GM23338 (cell line): ENCODE measurements around the gene TARBP1. TPM values are rescaled to one million over a fixed set of nuclear protein-coding genes. Genes with fewer than 3 reads are reported as not detected.
A peak's percentile ranks its signal among the peaks of the same experiment; 100 is the strongest.

Source experiments
- ATAC-seq: fragments of 200-7000 bp; cut with Tn5 transposase; 3 replicates; pipeline ENCODE4 v1.9.1; 2020
- DNase-seq: peaks from one replicate; pipeline ENCODE4 v3.0.0-alpha.2; 2015; ENCODE audit warnings: low spot score
- H2AFZ ChIP-seq: fragments of 200-600 bp; sonication (generic); 2 replicates; pipeline ENCODE4 v1.8.0; 2016; ENCODE audit warnings: antibody characterized with exemption, mild to moderate bottlenecking, moderate library complexity
- H3F3A ChIP-seq: fragments of 200-600 bp; sonication (generic); replicated peaks from 2 replicates; pipeline ENCODE4 v1.8.0; 2017; ENCODE audit warnings: antibody characterized with exemption, mixed run types, low read depth
- H3K27ac ChIP-seq: fragments of 200-600 bp; sonication (generic); 2 replicates; pipeline ENCODE4 v1.6.1; 2016; ENCODE audit warnings: low read depth
- H3K27me3 ChIP-seq: fragments of 200-600 bp; sonication (generic); 2 replicates; pipeline ENCODE4 v1.8.0; 2016; ENCODE audit warnings: mild to moderate bottlenecking, mixed run types, moderate library complexity; ENCODE audit not compliant: insufficient read depth
- H3K36me3 ChIP-seq: fragments of 200-600 bp; sonication (generic); 2 replicates; pipeline ENCODE4 v1.8.0; 2016; ENCODE audit warnings: mild to moderate bottlenecking; ENCODE audit not compliant: insufficient read depth
- H3K4me1 ChIP-seq: fragments of 200-600 bp; sonication (generic); 2 replicates; pipeline ENCODE4 v1.8.0; 2016; ENCODE audit warnings: mild to moderate bottlenecking, moderate library complexity; ENCODE audit not compliant: insufficient read depth
- H3K4me2 ChIP-seq: fragments of 200-600 bp; sonication (generic); 2 replicates; pipeline ENCODE4 v1.7.1; 2017; ENCODE audit warnings: mixed run types
- H3K4me3 ChIP-seq: fragments of 200-600 bp; sonication (generic); 2 replicates; pipeline ENCODE4 v1.6.1; 2016; ENCODE audit warnings: mixed run types
- H3K79me2 ChIP-seq: fragments of 200-600 bp; sonication (generic); replicated peaks from 2 replicates; pipeline ENCODE4 v1.8.0; 2017; ENCODE audit warnings: mild to moderate bottlenecking; ENCODE audit not compliant: insufficient read depth
- H3K9me2 ChIP-seq: fragments of 200-600 bp; sonication (generic); 2 replicates; pipeline ENCODE4 v1.8.0; 2017; ENCODE audit not compliant: insufficient read depth
- H4K20me1 ChIP-seq: fragments of 200-600 bp; sonication (generic); replicated peaks from 2 replicates; pipeline ENCODE4 v1.8.0; 2017; ENCODE audit warnings: mild to moderate bottlenecking; ENCODE audit not compliant: insufficient read depth
- H3K27ac Mint-ChIP-seq: 2 replicates; pipeline ENCODE4 v1.8.0; 2020; ENCODE audit warnings: inconsistent platforms, mild to moderate bottlenecking, moderate library complexity, mixed read lengths
- H3K27me3 Mint-ChIP-seq: 3 replicates; pipeline ENCODE4 v1.8.0; 2022; ENCODE audit warnings: low read depth, mild to moderate bottlenecking, moderate library complexity, mixed read lengths, inconsistent platforms; ENCODE audit not compliant: insufficient read depth, poor library complexity
- H3K36me3 Mint-ChIP-seq: 3 replicates; pipeline ENCODE4 v1.8.0; 2021; ENCODE audit warnings: low read depth, mild to moderate bottlenecking, inconsistent platforms, moderate library complexity, mixed read lengths
- H3K4me1 Mint-ChIP-seq: 3 replicates; pipeline ENCODE4 v1.8.0; 2020; ENCODE audit warnings: mild to moderate bottlenecking, inconsistent platforms, mixed read lengths
- H3K4me3 Mint-ChIP-seq: 3 replicates; pipeline ENCODE4 v1.8.0; 2021; ENCODE audit warnings: moderate library complexity, mild to moderate bottlenecking, inconsistent platforms, mixed read lengths
- H3K9me3 Mint-ChIP-seq: 3 replicates; pipeline ENCODE4 v1.8.0; 2020; ENCODE audit warnings: moderate library complexity, mild to moderate bottlenecking, inconsistent platforms, mixed read lengths
- CREB1 ChIP-seq: fragments of 250-450 bp; sonication (Bioruptor Pico); IDR thresholded peaks from 2 replicates; pipeline ENCODE4 v1.5.0; 2020; ENCODE audit warnings: low read depth, mild to moderate bottlenecking, moderate library complexity
- CTCF ChIP-seq, 2 experiments: fragments of 200-600 bp in 1 of 2; sonication (generic) in 1 of 2; conservative IDR thresholded peaks; 2 replicates each; pipeline versions ENCODE4 v1.5.1 to v1.6.1; 2016 to 2017; ENCODE audit warnings: antibody characterized with exemption in 2 of 2, low read depth in 2 of 2, mild to moderate bottlenecking in 2 of 2, moderate library complexity in 1 of 2
- ETS1 ChIP-seq: IDR thresholded peaks from 2 replicates; pipeline ENCODE4 v1.6.1; 2016; ENCODE audit warnings: antibody characterized with exemption
- EZH2 ChIP-seq: fragments of 200-600 bp; sonication (generic); IDR thresholded peaks from one replicate; pipeline ENCODE4 v1.8.0; 2017; ENCODE audit warnings: antibody characterized with exemption, mild to moderate bottlenecking, low read depth; ENCODE audit not compliant: unreplicated experiment
- EZH2phosphoT487 ChIP-seq: fragments of 200-600 bp; sonication (generic); IDR thresholded peaks from one replicate; pipeline ENCODE4 v1.8.1; 2018; ENCODE audit warnings: antibody characterized with exemption; ENCODE audit not compliant: unreplicated experiment
- JUNB ChIP-seq: IDR thresholded peaks from one replicate; pipeline ENCODE4 v1.6.1; 2016; ENCODE audit warnings: antibody characterized with exemption; ENCODE audit not compliant: unreplicated experiment
- NANOG ChIP-seq: IDR thresholded peaks from 2 replicates; pipeline ENCODE4 v1.6.1; 2016; ENCODE audit warnings: antibody characterized with exemption, borderline replicate concordance
- POLR2AphosphoS5 ChIP-seq: IDR thresholded peaks from 2 replicates; pipeline ENCODE4 v1.6.1; 2016; ENCODE audit warnings: antibody characterized with exemption, low read depth
- REST ChIP-seq: IDR thresholded peaks from one replicate; pipeline ENCODE4 v1.6.1; 2018; ENCODE audit warnings: antibody characterized with exemption; ENCODE audit not compliant: unreplicated experiment
- STAT1 ChIP-seq: IDR thresholded peaks from one replicate; pipeline ENCODE4 v1.6.1; 2016; ENCODE audit warnings: antibody characterized with exemption; ENCODE audit not compliant: unreplicated experiment
- ZNF114 ChIP-seq: fragments of 250-450 bp; sonication (Bioruptor Pico); IDR thresholded peaks from 2 replicates; pipeline ENCODE4 v1.5.0; 2020; ENCODE audit warnings: mild to moderate bottlenecking, moderate library complexity
- ZNF331 ChIP-seq: fragments of 250-450 bp; sonication (Bioruptor Pico); IDR thresholded peaks from 2 replicates; pipeline ENCODE4 v1.5.0; 2020; ENCODE audit warnings: low read depth, mild to moderate bottlenecking, moderate library complexity
- polyA plus RNA-seq: library from polyadenylated mRNA; unstranded; fragments of >200 nt; fragmentation: Nextera tagmentation; extraction: Ambion mirVana; gene quantifications from 2 replicates; pipeline ENCODE4 v1.2.1, GENCODE V29; 2016
- total RNA-seq: library from RNA; depleted of rRNA; stranded (reverse); fragments of >200 nt; shearing (Covaris generic); gene quantifications from 2 replicates; pipeline ENCODE4 v1.2.3, GENCODE V29; 2014

TARBP1 gene
- total and polyA plus RNA-seq, 2 experiments from 2014 or later, result 14.9 to 18.8 TPM

- TF ChIP-seq EZH2phosphoT487 (no peak), REST (no peak), STAT1 (no peak), POLR2AphosphoS5 (no peak), CREB1 (CRISPR knock-in tag) (no peak), NANOG (no peak), EZH2 (no peak), ZNF331 (CRISPR knock-in tag) (no peak)
Measured at GRCh38 chr1:234413485-234413884, 65.5 kb downstream of the TARBP1 start (continued).

- no peak for ATAC-seq
- no peaks in the 10 kb centered on the region for H3K9me3 Mint-ChIP-seq
- peaks cover 15% of the 10 kb centered on the region; the same call in 2 of the 3 replicates for H3K36me3 Mint-ChIP-seq
- TF ChIP-seq REST (no peak), STAT1 (no peak), ETS1 (no peak), EZH2phosphoT487 (no peak), ZNF114 (CRISPR knock-in tag) (no peak), CREB1 (CRISPR knock-in tag) (no peak), CTCF (conservative IDR thresholded peaks at IDR 0.05; ENCODE audit: low read depth in 2 of 2) (no peak), JUNB (no peak), ZNF331 (CRISPR knock-in tag) (no peak), NANOG (no peak), POLR2AphosphoS5 (no peak)
Measured at GRCh38 chr1:234412830-234413229, 66.1 kb downstream of the TARBP1 start.

More at GRCh38 chr1:234412830-234413229, 66.1 kb downstream of the TARBP1 start:
- Histone ChIP-seq H3K4me1 (no peaks in the 10 kb centered on the region), H3K4me2 (no peak overlapping the region), H3K36me3 (no peaks in the 10 kb centered on the region), H4K20me1 (no peaks in the 10 kb centered on the region; the same call in 1 of the 2 replicates), H3F3A (no peaks in the 10 kb centered on the region), H3K27me3 (no peaks in the 10 kb centered on the region), H2AFZ (no peak overlapping the region), H3K27ac (no peak overlapping the region), H3K9me2 (no peaks in the 10 kb centered on the region), H3K79me2 (no peaks in the 10 kb centered on the region), H3K4me3 (no peak overlapping the region)
- Mint-ChIP-seq H3K4me1 (peaks cover 6% of the 10 kb centered on the region; the same call in 2 of the 3 replicates), H3K27ac (peak overlapping the region; percentile 87; the same call in 1 of the 2 replicates), H3K4me3 (no peak overlapping the region), H3K27me3 (peaks cover 6% of the 10 kb centered on the region)
- no peak for DNase-seq
